ENCODE data around the gene GSTM2. TPM values are rescaled to one million over a fixed set of nuclear protein-coding genes. Genes with fewer than 3 reads are reported as not detected.

Gene GSTM2
- total RNA-seq, 1 experiment from 2014 or later, result 3.1 TPM

DNA sequence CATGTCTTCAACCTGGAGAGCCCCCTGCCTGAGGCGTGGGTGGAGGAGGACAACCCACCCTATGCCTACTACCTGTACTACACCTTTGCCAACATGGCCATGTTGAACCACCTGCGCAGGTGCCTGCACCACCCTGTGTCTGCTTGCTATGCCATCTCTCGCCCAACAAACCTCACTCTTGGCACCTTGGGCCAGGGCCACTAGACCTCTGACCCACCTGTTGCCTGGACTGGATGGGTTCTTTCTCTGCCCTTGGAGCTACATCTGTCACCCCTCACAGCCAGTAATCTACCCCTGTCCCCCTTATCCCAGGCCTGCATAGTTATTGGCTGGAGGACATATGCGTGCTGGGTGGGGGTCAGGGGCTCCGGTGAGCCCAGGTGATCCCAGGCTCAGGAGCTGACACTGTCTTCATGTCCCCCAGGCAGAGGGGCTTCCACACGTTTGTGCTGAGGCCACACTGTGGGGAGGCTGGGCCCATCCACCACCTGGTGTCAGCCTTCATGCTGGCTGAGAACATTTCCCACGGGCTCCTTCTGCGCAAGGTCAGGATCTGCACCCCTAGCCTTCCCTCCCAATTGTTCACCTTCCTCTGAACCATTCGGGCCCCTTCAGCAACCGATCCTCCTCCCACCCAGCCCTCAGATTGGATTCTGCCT is 38.4 kb upstream of the GSTM2 start:
- no peak for DNase-seq (ENCODE audit: low read depth)

DNA sequence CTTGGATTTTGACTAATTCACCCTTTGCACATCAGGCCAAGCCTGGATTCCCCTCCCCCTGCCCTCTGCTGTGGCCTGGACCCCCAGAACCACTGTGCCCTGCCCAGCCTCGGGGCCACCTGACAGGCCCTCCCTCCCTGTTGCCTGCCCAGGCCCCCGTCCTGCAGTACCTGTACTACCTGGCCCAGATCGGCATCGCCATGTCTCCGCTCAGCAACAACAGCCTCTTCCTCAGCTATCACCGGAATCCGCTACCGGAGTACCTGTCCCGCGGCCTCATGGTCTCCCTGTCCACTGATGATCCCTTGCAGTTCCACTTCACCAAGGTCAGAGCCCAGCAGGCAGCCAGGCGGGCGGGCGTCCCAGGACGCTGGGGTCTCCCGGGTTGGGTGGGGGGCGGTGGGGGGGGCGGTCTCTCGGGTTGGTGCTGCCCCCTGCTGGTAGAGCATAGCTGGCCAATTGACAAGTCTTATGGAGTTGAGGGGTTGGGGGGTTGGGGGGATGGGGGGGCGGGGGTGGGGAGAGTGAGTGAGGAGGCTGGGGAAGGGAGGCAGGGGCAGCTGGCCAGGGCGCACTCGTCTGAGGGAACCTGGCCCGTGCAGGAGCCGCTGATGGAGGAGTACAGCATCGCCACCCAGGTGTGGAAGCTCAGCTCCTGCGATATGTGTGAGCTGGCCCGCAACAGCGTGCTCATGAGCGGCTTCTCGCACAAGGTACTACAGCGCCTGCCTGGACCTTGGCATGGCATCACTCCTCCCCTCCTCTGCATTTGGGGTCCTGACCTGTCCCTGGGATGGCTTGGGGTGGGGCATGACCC is 37.6 kb upstream of the GSTM2 start:
- no peak for DNase-seq (ENCODE audit: low read depth)

DNA sequence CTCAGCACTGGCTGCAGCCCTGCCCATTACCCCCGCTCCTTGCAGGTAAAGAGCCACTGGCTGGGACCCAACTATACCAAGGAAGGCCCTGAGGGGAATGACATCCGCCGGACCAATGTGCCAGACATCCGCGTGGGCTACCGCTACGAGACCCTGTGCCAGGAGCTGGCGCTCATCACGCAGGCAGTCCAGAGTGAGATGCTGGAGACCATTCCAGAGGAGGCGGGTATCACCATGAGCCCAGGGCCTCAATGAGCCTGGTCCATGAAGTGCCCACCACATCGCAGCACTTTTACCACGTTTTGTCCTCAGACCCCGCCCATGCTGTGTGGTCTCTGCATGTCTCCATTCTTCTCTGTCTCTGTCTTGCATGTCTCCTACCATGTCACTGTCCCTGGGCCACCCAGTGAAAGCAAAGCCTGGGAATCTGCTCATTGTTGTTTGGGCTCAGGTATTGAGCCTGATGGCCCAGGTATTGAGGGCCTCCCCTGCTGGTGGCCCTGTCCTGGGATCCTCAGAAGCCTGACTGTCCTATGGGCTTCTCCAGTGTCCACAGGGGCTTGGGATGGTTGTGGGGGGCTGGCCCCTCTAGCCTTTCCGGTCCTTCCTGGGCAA is 36.9 kb upstream of the GSTM2 start:
- no peak for DNase-seq (ENCODE audit: low read depth)

- DNase-seq (ENCODE audit: low read depth), result no peak
These were observed 36.0 kb upstream of the GSTM2 start for GRCh38 chr1:109631513-109632505.

DNA sequence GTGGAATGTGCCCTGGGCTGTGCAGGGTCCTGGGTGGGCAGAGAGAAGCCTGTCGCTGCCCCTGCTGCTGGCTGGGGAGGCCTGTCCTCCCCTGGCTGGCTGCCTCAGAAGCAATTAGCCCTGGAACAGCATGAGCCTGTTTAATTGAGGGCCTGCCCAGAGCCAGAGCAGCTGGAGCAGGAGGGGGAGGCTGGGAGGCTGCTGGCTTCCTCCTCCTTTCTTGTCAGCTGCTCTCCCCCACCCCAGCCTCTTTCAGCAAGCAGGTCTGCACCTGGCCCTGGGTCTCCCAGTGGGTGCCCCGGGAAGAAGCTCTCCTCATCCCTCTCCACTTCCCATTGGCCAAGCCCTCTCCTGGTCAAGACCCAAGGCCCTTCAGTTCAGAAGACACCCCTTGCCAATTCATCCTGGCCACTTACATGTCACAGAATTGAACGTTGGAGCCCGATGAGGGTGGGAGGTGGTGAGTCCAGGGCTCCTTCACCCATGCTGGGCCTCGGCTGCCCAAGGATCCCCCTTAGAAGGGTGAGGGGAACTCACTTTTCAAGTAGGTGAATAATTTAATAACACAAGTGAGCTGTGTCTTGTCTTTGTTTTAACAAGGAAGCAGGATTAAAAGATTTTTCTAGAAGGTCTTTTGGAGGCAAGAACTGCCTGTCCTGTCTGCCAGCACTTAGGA is 35.0 kb upstream of the GSTM2 start:
- DNase-seq (ENCODE audit: low read depth), result no peak

DNA sequence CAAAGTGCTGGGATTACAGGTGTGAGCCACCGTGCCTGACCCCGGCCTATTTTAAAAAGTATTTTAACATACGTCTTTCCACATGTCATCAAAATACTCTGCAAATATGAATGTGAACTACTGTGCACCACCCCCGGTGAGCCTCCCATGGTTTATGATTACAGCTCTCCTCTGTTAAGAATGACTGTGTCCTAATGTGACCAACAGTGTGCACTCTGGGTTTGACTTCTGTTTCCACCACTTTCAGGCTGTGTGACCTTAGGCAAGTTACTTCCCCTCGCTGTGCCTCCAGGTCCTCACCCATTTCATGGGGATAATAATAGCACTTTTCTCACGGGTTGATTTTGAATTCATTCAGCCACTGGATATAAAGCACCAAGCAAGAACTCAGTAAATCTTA is 33.6 kb upstream of the GSTM2 start:
- no peak for DNase-seq (ENCODE audit: low read depth)

DNA sequence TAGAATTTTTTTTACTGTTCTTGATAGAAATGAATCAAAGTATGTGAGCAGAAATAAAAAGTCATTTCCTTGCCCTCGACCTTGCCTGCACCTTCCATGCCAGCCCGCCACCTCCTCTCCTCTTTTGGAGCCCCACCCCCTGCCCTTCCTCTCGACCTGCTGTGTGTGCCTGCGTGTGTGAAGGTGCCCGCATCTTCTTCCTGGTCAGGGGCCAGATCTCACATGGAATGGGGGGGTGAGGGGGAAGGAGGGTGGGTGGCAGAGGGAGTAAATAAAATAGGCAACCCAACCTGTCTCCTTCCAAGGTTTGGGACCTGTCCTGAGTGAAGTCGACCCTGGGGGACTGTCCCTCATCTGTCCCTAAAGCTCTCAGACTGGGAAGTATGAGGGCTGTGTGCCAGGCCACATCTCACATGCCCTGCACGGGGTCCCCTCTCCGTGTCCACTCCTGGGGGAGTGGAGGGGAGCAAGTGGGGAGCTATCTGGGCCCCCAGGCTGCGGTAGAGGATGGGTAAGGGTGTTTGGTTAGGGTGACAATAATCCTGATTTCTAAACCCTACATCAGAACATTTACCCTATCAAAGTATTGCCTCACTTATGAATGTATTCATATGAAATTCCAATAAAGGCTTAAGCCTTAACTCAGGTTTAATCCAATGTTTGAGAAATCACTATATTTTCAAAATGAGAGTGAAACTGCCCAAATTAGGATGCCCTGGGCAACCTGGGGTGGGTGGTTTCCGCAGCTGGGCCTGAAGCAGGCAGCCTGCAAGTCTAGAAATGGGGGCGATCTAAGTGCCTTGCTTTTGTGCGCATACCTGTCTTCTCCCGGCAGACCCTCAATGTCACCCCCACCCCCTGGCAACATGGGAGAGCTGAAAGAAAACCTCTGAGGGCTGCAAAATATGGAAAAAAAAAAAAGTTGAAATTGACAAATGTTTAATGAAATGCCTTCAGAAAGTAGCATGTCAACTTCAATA is 32.8 kb upstream of the GSTM2 start:
- DNase-seq (ENCODE audit: low read depth), result no peak

DNA sequence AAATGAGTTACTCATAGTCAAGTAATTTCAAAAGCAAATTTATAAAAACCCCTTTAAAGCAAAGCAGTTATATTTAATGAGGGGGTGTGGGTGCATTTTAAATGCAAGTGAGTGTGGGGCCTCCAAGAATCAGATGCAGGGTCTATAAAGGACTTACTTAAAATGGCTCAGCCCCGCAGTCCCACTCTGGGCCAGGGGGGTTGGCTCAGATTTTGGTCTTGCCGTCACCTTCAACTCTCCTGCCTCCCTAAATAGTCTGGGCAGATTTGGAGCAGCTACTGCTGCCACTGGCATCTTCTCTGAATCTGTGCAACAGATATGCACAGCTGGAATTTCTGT is 32.0 kb upstream of the GSTM2 start:
- DNase-seq (ENCODE audit: low read depth), result no peak

DNA sequence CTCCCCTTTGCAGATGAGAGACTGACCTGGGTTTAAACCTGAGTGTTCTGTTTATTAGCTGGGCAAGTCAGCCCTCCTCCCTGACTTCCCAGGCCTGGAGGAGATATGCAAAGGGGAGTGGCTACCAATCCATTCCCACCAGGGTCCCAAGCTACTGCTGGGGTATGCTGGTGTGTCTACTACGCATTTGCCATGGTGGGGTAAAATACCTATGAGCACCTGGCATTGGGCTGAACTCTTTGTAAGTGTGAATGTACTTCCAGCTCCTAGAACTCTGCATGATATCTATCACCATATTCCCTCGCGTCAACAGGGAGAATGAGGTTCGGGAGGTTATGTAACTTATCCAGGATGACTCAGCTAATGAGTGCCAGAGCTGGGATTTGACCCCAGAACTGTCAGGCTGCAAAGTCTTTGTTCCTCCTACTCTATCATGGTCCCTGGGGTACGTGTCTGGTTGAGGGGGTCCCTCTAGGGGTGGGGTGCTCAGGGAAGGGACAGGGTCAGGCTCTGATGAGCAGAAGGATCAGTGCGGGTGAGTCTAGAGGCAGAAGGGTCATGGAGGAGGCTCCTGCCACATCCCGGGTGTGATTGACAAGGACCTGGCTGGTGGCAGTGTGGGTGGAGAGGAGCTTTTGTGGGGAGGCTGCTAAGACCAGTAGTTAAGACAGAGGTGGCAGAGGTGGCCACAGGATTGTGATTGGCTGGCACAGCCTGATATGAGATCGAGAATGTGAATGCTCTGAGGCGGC is 31.5 kb upstream of the GSTM2 start:
- peak; percentile 51 for DNase-seq (ENCODE audit: low read depth)

GRCh38 chr1:109637446-109637845 is 30.4 kb upstream of the GSTM2 start:
- no peak for DNase-seq (ENCODE audit: low read depth)

DNA sequence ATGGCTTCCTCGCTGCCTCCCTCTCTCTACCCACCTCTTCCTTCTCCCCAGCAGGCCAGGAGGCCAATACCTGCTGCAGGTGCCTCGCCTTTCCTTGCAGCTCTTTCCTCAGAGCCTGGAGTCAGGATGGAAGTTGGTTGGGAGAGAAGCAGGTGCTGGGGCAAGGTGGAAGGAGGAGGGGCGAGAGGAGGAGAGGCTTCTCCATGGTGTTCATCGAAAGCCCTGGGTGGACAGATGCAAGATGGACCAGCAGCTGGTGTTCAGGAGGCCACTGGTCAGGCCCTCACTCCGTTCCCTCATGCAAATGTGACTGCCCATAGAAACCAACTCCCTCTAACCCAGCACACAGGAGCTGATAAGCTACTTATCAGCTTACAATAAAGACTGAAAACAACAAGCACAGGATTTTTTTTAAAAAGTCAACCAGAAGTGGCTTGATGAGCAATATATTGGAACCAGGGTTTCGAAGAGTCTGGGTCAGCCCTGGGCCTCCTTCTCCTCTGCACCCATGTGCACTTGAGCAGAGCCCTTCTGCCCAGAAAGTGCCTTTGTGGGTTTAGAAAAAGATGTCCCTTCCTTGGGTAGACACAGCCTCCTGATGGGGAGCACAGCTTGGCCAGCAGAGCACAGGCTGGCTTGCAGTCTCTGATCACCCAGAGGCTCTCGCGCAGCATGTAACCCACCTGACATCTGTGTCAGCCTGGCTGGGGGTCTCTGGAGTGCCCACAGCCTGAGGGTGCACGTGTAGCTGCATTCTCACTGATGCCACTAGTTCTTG is 28.6 kb upstream of the GSTM2 start:
- no peak for DNase-seq (ENCODE audit: low read depth)

GRCh38 chr1:109639841-109640184 is 28.0 kb upstream of the GSTM2 start:
- no peak for DNase-seq (ENCODE audit: low read depth)

DNA sequence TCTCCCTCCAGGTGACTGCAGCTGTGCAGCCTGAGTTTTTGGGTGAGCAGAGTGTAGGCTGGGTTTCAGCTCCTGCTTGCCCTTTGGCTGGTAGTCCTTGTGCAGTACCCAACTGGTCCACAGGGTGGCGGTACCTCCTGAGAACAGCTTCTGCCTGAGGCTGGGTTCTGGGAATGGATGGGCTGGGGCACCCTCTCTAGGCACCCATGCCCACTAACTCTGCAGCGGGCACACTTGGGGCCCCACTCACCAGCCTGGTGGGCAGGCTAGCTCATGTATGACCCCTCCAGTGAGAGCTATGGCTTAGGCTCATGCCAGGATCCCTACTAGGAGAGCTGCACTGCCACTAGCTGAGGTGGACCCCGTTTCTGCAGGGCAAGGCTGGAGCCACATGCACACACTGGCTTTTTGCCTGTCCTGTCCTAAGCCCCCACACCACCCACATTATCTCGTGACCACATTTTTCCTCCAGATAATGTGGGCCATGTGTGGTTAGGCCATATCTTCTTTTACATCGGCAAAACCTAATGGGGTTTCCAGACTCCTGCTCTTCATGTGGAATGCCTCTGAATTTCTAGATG is 27.5 kb upstream of the GSTM2 start:
- peak; percentile 47 for DNase-seq (ENCODE audit: low read depth)

- no peak for DNase-seq (ENCODE audit: low read depth)
These were observed 26.6 kb upstream of the GSTM2 start for GRCh38 chr1:109641078-109641740.

DNA sequence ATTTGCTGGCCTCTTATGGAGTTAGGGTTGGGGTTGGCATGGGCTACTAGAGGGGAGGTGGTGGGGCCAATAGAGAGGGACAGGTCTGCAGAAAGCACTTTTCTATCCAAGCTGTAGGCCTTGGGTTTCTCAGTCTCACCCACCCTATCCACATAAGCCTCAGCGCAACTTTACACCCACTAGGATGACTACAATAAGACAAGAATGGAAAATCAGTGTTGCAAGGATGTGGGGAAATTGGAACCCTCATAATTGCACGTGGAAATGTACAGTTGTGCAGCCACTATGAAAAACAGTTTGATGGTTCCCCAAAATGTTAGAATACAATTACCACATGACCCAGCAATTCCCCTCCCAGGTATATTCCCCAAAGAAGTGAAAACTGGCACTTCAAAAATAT is 26.0 kb upstream of the GSTM2 start:
- DNase-seq (ENCODE audit: low read depth), result no peak

GRCh38 chr1:109642626-109643025 is 25.2 kb upstream of the GSTM2 start:
- DNase-seq (ENCODE audit: low read depth), result no peak

All from HT1080 (cell line).